HCT116 (cell line): ENCODE data around the gene UBAC2. TPM values are rescaled to one million over a fixed set of nuclear protein-coding genes. Genes with fewer than 3 reads are reported as not detected.

Experiments
- ATAC-seq: fragments of 200-7000 bp; cut with Tn5 transposase; 2 replicates; pipeline ENCODE4 v1.9.1; 2020; ENCODE audit warnings: mild to moderate bottlenecking, moderate library complexity
- BruUV-seq: library from RNA; stranded (reverse); fragments of 400-500 nt; replicated peaks from 2 replicates; lab custom pipeline; 2021; lab: Mats Ljungman, UMichigan
- CTCF ChIA-PET: fragments of 300-600 bp; sonication (Branson Sonifier 250); formaldehyde crosslinking; loops from one replicate; lab custom pipeline; 2021; ENCODE audit warnings: antibody characterized with exemption; lab: Charles Lee
- POLR2A ChIA-PET: fragments of 300-600, 350-600 bp; sonication (Branson Sonifier 250); formaldehyde crosslinking; loops from one replicate; lab custom pipeline; 2021; ENCODE audit warnings: antibody characterized with exemption; lab: Charles Lee
- RAD21 ChIA-PET, 2 experiments: fragments of 300-600 bp; sonication (Branson Sonifier 250); formaldehyde crosslinking; loops; one replicate each; lab custom pipeline; 2023; ENCODE audit warnings: low total read pairs in 2 of 2; ENCODE audit not compliant: uncharacterized antibody in 2 of 2, unreplicated experiment in 2 of 2, low non-redundant PET in 1 of 2; lab: Charles Lee
- DNase-seq: peaks from one replicate; pipeline ENCODE4 v3.0.0-alpha.2; 2010; ENCODE audit warnings: low read depth, low spot score
- H2AFZ ChIP-seq: fragments of 200-600 bp; shearing (Covaris generic), sonication (generic); 2 replicates; pipeline ENCODE4 v1.6.1; 2017; ENCODE audit warnings: low read depth, mixed run types, mixed read lengths, antibody characterized with exemption, low read length; ENCODE audit not compliant: poor library complexity, severe bottlenecking
- H3K27ac ChIP-seq: 2 replicates; pipeline ENCODE4 v1.5.1; 2012; ENCODE audit warnings: low read depth, low read length
- H3K27me3 ChIP-seq: fragments of 200-600 bp; sonication (generic); 2 replicates; pipeline ENCODE4 v1.6.1; 2016; ENCODE audit warnings: mixed run types, low read length, mixed read lengths; ENCODE audit not compliant: insufficient read depth
- H3K36me3 ChIP-seq, 2 experiments: fragments of 200-500 bp in 1 of 2; fragments of 200-600 bp in 1 of 2; sonication (Bioruptor generic) in 1 of 2; sonication (generic) in 1 of 2; 2 replicates each; pipeline versions ENCODE4 v1.5.1 to v1.6.1; 2014 to 2016; ENCODE audit warnings: low read length in 2 of 2, inconsistent platforms in 1 of 2, mixed read lengths in 1 of 2, mixed run types in 1 of 2; ENCODE audit not compliant: insufficient read depth in 2 of 2, control insufficient read depth in 1 of 2
- H3K4me1 ChIP-seq, 2 experiments: fragments of 200-600 bp in 1 of 2; sonication (generic) in 1 of 2; 2 replicates each; pipeline versions ENCODE4 v1.5.1 to v1.6.1; 2012 to 2017; ENCODE audit warnings: low read length in 2 of 2, inconsistent platforms in 1 of 2, mild to moderate bottlenecking in 1 of 2, mixed read lengths in 1 of 2, mixed run types in 1 of 2, moderate library complexity in 1 of 2; ENCODE audit not compliant: insufficient read depth in 2 of 2, control insufficient read depth in 1 of 2
- H3K4me2 ChIP-seq: fragments of 200-600 bp; sonication (generic); 2 replicates; pipeline ENCODE4 v1.6.1; 2017; ENCODE audit warnings: mixed run types, low read length, mixed read lengths
- H3K4me3 ChIP-seq, 2 experiments: fragments of 200-600 bp in 1 of 2; sonication (generic) in 1 of 2; replicated peaks in 1 of 2; 2 replicates each; pipeline ENCODE4 v1.5.1; 2011 to 2016; ENCODE audit warnings: low read length in 2 of 2, control low read depth in 1 of 2, low read depth in 1 of 2, mild to moderate bottlenecking in 1 of 2, mixed read lengths in 1 of 2, mixed run types in 1 of 2
- H3K79me2 ChIP-seq: fragments of 200-600 bp; sonication (generic); 2 replicates; pipeline ENCODE4 v1.6.1; 2017; ENCODE audit warnings: mild to moderate bottlenecking, mixed run types, low read length, moderate library complexity, mixed read lengths; ENCODE audit not compliant: insufficient read depth
- H3K9ac ChIP-seq: fragments of 200-600 bp; sonication (generic); 2 replicates; pipeline ENCODE4 v1.6.1; 2016; ENCODE audit warnings: low read length, mixed read lengths
- H3K9me2 ChIP-seq: fragments of 200-600 bp; sonication (generic), shearing (Covaris generic); 2 replicates; pipeline ENCODE4 v1.6.1; 2017; ENCODE audit warnings: mixed run types, mild to moderate bottlenecking, moderate library complexity; ENCODE audit not compliant: insufficient read depth
- H3K9me3 ChIP-seq, 2 experiments: fragments of 200-500 bp in 1 of 2; fragments of 200-600 bp in 1 of 2; sonication (Bioruptor generic) in 1 of 2; sonication (generic) in 1 of 2; 2 replicates each; pipeline ENCODE4 v1.6.1; 2014 to 2017; ENCODE audit warnings: low read length in 2 of 2, mixed read lengths in 2 of 2, inconsistent platforms in 1 of 2, low read depth in 1 of 2, mild to moderate bottlenecking in 1 of 2, mixed run types in 1 of 2, moderate library complexity in 1 of 2; ENCODE audit not compliant: control insufficient read depth in 1 of 2, insufficient read depth in 1 of 2
- H4K20me1 ChIP-seq: fragments of 200-600 bp; sonication (generic), shearing (Covaris generic); 2 replicates; pipeline ENCODE4 v1.6.1; 2017; ENCODE audit warnings: mixed run types, mild to moderate bottlenecking, moderate library complexity; ENCODE audit not compliant: insufficient read depth
- CEBPB ChIP-seq: IDR thresholded peaks from 2 replicates; pipeline ENCODE4 v1.6.1; 2012; ENCODE audit warnings: low read depth
- JUND ChIP-seq: IDR thresholded peaks from 2 replicates; pipeline ENCODE4 v1.6.1; 2012
- POLR2A ChIP-seq: IDR thresholded peaks from 2 replicates; pipeline ENCODE4 v1.7.0; 2011; ENCODE audit warnings: borderline replicate concordance; ENCODE audit not compliant: insufficient read depth, insufficient read length; ENCODE audit errors: extremely low read depth
- RAD21 ChIP-seq: IDR thresholded peaks from 2 replicates; pipeline ENCODE4 v1.6.1; 2012; ENCODE audit warnings: low read depth, mild to moderate bottlenecking
- SP1 ChIP-seq: IDR thresholded peaks from 2 replicates; pipeline ENCODE4 v1.6.1; 2012; ENCODE audit warnings: low read depth
- SRF ChIP-seq: IDR thresholded peaks from 2 replicates; pipeline ENCODE4 v1.6.1; 2012; ENCODE audit warnings: low read depth
- intact Hi-C: fragments of 100-400 bp; cut with micrococcal nuclease; formaldehyde crosslinking; loops from 2 replicates; pipeline ENCODE4 v1.10.0; 2022
- total RNA-seq: library from RNA; stranded (reverse); gene quantifications from one replicate; pipeline ENCODE4 v1.2.1, GENCODE V29; 2021; ENCODE audit not compliant: unreplicated experiment
- TF ChIP-seq, protein P1 (sequence below): IDR thresholded peaks from 2 replicates; pipeline ENCODE4 v1.6.1; 2011; ENCODE audit warnings: mild to moderate bottlenecking, low read length, moderate library complexity; ENCODE audit not compliant: insufficient replicate concordance; ENCODE audit errors: extremely low read depth
- TF ChIP-seq, protein P2 (sequence below): IDR thresholded peaks from 2 replicates; pipeline ENCODE4 v1.6.1; 2012; ENCODE audit warnings: low read depth
- TF ChIP-seq, protein P3 (sequence below): IDR thresholded peaks from 2 replicates; pipeline ENCODE4 v1.6.1; 2012

UBAC2 gene
- total RNA-seq, 1 experiment from 2014 or later, result 67.4 TPM

DNA sequence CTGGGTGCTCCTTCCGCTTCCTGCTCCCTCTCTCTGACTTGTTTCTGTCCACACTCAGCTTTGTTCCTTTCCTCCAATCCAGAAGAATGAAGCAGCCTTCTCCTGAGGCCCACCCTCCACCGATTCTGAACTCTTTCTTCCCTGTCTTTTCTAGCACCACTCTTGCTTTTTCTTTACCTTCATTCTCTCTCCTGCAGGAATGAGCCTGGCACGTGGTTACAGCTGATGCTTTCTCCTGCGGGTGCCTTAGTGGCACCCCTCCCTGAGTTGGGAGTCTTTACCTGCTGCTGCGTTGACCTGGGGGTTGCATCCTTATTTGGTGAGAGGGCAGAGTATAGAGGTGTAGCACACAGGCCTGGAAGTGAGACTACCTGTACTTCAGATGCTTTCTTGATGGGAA lies 6.2 kb downstream of the UBAC2 start (continued):
- TF ChIP-seq, protein P1, sequence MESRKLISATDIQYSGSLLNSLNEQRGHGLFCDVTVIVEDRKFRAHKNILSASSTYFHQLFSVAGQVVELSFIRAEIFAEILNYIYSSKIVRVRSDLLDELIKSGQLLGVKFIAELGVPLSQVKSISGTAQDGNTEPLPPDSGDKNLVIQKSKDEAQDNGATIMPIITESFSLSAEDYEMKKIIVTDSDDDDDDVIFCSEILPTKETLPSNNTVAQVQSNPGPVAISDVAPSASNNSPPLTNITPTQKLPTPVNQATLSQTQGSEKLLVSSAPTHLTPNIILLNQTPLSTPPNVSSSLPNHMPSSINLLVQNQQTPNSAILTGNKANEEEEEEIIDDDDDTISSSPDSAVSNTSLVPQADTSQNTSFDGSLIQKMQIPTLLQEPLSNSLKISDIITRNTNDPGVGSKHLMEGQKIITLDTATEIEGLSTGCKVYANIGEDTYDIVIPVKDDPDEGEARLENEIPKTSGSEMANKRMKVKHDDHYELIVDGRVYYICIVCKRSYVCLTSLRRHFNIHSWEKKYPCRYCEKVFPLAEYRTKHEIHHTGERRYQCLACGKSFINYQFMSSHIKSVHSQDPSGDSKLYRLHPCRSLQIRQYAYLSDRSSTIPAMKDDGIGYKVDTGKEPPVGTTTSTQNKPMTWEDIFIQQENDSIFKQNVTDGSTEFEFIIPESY, result no peak
- no peak for TF ChIP-seq JUND
- TF ChIP-seq, protein P2, sequence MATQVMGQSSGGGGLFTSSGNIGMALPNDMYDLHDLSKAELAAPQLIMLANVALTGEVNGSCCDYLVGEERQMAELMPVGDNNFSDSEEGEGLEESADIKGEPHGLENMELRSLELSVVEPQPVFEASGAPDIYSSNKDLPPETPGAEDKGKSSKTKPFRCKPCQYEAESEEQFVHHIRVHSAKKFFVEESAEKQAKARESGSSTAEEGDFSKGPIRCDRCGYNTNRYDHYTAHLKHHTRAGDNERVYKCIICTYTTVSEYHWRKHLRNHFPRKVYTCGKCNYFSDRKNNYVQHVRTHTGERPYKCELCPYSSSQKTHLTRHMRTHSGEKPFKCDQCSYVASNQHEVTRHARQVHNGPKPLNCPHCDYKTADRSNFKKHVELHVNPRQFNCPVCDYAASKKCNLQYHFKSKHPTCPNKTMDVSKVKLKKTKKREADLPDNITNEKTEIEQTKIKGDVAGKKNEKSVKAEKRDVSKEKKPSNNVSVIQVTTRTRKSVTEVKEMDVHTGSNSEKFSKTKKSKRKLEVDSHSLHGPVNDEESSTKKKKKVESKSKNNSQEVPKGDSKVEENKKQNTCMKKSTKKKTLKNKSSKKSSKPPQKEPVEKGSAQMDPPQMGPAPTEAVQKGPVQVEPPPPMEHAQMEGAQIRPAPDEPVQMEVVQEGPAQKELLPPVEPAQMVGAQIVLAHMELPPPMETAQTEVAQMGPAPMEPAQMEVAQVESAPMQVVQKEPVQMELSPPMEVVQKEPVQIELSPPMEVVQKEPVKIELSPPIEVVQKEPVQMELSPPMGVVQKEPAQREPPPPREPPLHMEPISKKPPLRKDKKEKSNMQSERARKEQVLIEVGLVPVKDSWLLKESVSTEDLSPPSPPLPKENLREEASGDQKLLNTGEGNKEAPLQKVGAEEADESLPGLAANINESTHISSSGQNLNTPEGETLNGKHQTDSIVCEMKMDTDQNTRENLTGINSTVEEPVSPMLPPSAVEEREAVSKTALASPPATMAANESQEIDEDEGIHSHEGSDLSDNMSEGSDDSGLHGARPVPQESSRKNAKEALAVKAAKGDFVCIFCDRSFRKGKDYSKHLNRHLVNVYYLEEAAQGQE, result no peak
- TF ChIP-seq SP1, result no peak
- TF ChIP-seq POLR2A, result no peak
- TF ChIP-seq, protein P3, sequence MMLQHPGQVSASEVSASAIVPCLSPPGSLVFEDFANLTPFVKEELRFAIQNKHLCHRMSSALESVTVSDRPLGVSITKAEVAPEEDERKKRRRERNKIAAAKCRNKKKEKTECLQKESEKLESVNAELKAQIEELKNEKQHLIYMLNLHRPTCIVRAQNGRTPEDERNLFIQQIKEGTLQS, result no peak

DNA sequence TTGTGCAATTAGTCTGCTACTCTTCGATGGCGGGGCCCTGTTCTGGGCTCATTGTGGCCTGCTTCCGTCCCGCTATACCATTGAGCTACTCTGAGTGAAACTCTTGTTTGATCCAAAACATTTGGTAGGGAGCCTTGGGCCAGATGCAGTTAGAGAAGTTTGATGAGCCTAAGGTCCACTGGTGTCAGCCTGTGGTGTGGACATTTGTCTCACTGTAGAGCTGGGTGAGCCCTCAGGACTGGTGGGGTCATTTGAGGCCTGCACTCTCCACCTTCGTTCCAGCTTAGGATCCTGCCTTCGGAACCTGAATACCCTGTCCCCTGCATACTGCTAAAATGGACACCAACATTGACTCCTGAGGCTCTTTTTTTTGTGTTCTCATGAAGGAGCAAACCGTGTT lies 6.9 kb downstream of the UBAC2 start:
- no peaks in the 10 kb centered on the region for H4K20me1 ChIP-seq
- H3K36me3 ChIP-seq, result peaks cover 3% of the 10 kb centered on the region in 2 experiments; a peak in 1 of 4 replicates
- POLR2A ChIA-PET, result no interaction called here
- DNase-seq, result no peak
- no peaks in the 10 kb centered on the region for H3K9me3 ChIP-seq
- no peaks in the 10 kb centered on the region for H3K27me3 ChIP-seq
- H3K9ac ChIP-seq, result no peak overlapping the region
- H3K9me2 ChIP-seq, result no peaks in the 10 kb centered on the region
- BruUV-seq, result no TSS peak
- intact Hi-C loops, result no loop called here
- ATAC-seq, result no peak
- CTCF ChIA-PET, result no interaction called here
- H2AFZ ChIP-seq, result no peak overlapping the region
- RAD21 ChIA-PET, result no interaction called here
- H3K4me3 ChIP-seq, result no peak overlapping the region
- TF ChIP-seq RAD21 (no peak), SRF (no peak), CEBPB (no peak)
- TF ChIP-seq, protein P2, result no peak
- peaks cover 97% of the 10 kb centered on the region for H3K79me2 ChIP-seq
- no peak overlapping the region for H3K4me2 ChIP-seq
- H3K27ac ChIP-seq, result no peak overlapping the region
- peaks cover 1 to 2% of the 10 kb centered on the region in 2 experiments; a peak in 3 of 4 replicates for H3K4me1 ChIP-seq
